Activated CD8-positive, alpha-beta memory T cell treated with anti-CD3 and anti-CD28 coated beads, Interleukin-2, amount 50 U/mL, for 1 hour (primary cell): ENCODE data around the gene MAP1B.

Experiments
- DNase-seq: peaks from one replicate; pipeline ENCODE4 v3.0.0-alpha.2; 2020; ENCODE audit errors: extremely low read depth

MAP1B gene

GRCh38 chr5:72224946-72225463, 117.7 kb downstream of the MAP1B start:
- no peak for DNase-seq

- DNase-seq: no peak
Observed at GRCh38 chr5:72225741-72226140, 118.5 kb downstream of the MAP1B start.

- no peak for DNase-seq
Observed at GRCh38 chr5:72226950-72227349, 119.7 kb downstream of the MAP1B start.

- DNase-seq: no peak
Observed at GRCh38 chr5:72228960-72229359, 121.7 kb downstream of the MAP1B start.

GRCh38 chr5:72231991-72232703, 124.9 kb downstream of the MAP1B start:
- no peak for DNase-seq

- no peak for DNase-seq
Observed at GRCh38 chr5:72232838-72233237, 125.6 kb downstream of the MAP1B start.

- DNase-seq: no peak
Observed at GRCh38 chr5:72233835-72234234, 126.6 kb downstream of the MAP1B start.

- DNase-seq: no peak
Observed at GRCh38 chr5:72234265-72234700, 127.0 kb downstream of the MAP1B start.

- no peak for DNase-seq
Observed at GRCh38 chr5:72234868-72235267, 127.6 kb downstream of the MAP1B start.

GRCh38 chr5:72235725-72236124, 128.4 kb downstream of the MAP1B start:
- DNase-seq: no peak

GRCh38 chr5:72237415-72237814, 130.1 kb downstream of the MAP1B start:
- DNase-seq: no peak

GRCh38 chr5:72237879-72238278, 130.6 kb downstream of the MAP1B start:
- DNase-seq: no peak

GRCh38 chr5:72238712-72239445, 131.6 kb downstream of the MAP1B start:
- DNase-seq: no peak

GRCh38 chr5:72241346-72242003, 134.2 kb downstream of the MAP1B start:
- DNase-seq: no peak

- DNase-seq: no peak
Observed at GRCh38 chr5:72242796-72243475, 135.7 kb downstream of the MAP1B start.

- DNase-seq: no peak
Observed at GRCh38 chr5:72243706-72244105, 136.4 kb downstream of the MAP1B start.

- no peak for DNase-seq
Observed at GRCh38 chr5:72244862-72245371, 137.6 kb downstream of the MAP1B start.

GRCh38 chr5:72245546-72245945, 138.3 kb downstream of the MAP1B start:
- DNase-seq: no peak

GRCh38 chr5:72245951-72246532, 138.8 kb downstream of the MAP1B start:
- no peak for DNase-seq

GRCh38 chr5:72246954-72247442, 139.7 kb downstream of the MAP1B start:
- DNase-seq: no peak

GRCh38 chr5:72248410-72248981, 141.2 kb downstream of the MAP1B start:
- DNase-seq: no peak
